Neuronal stem cell (in vitro differentiated cells): ENCODE measurements around the gene PARN.
A peak's percentile ranks its signal among the peaks of the same experiment; 100 is the strongest.

ENCODE experiments used
- DNase-seq: peaks from one replicate; pipeline ENCODE4 v3.0.0-alpha.2; 2013; ENCODE audit warnings: low spot score
- H2AFZ ChIP-seq: one replicate; pipeline ENCODE4 v1.6.1; 2013; ENCODE audit warnings: mild to moderate bottlenecking, low read length, inconsistent platforms
- H2AK5ac ChIP-seq: 2 replicates; pipeline ENCODE4 v1.6.1; 2013; ENCODE audit warnings: low read depth, mild to moderate bottlenecking, inconsistent platforms, low read length, moderate library complexity, mixed read lengths
- H2BK120ac ChIP-seq: 2 replicates; pipeline ENCODE4 v1.6.1; 2013; ENCODE audit warnings: low read depth, mild to moderate bottlenecking, inconsistent platforms, low read length, moderate library complexity, mixed read lengths
- H2BK12ac ChIP-seq: one replicate; pipeline ENCODE4 v1.6.1; 2013; ENCODE audit warnings: low read length, inconsistent platforms
- H2BK15ac ChIP-seq: 2 replicates; pipeline ENCODE4 v1.6.1; 2013; ENCODE audit warnings: mild to moderate bottlenecking, low read length, inconsistent platforms, mixed read lengths
- H2BK5ac ChIP-seq: one replicate; pipeline ENCODE4 v1.6.1; 2013; ENCODE audit warnings: inconsistent platforms, mild to moderate bottlenecking, low read length, moderate library complexity
- H3K14ac ChIP-seq: one replicate; pipeline ENCODE4 v1.6.1; 2013; ENCODE audit warnings: low read length, inconsistent platforms
- H3K18ac ChIP-seq: 2 replicates; pipeline ENCODE4 v1.6.1; 2013; ENCODE audit warnings: low read length, inconsistent platforms
- H3K23ac ChIP-seq: 2 replicates; pipeline ENCODE4 v1.6.1; 2013; ENCODE audit warnings: low read depth, mild to moderate bottlenecking, mixed read lengths, low read length, inconsistent platforms; ENCODE audit not compliant: poor library complexity
- H3K27ac ChIP-seq: replicated peaks from 3 replicates; pipeline ENCODE4 v1.5.1; 2013; ENCODE audit warnings: low read length, inconsistent platforms
- H3K27me3 ChIP-seq, 3 experiments: 2 replicates each; pipeline ENCODE4 v1.6.1; 2013; ENCODE audit warnings: low read length in 3 of 3, mild to moderate bottlenecking in 2 of 3, inconsistent platforms in 1 of 3, low read depth in 1 of 3, mixed read lengths in 1 of 3, moderate library complexity in 1 of 3; ENCODE audit not compliant: control insufficient read depth in 3 of 3, insufficient read depth in 3 of 3
- H3K36me3 ChIP-seq, 2 donors: replicated peaks in 1 of 2; 2 replicates each; pipeline ENCODE4 v1.6.1; 2013; ENCODE audit warnings: low read length in 2 of 2; ENCODE audit not compliant: control insufficient read depth in 2 of 2, insufficient read depth in 2 of 2
- H3K4ac ChIP-seq: 2 replicates; pipeline ENCODE4 v1.6.1; 2013; ENCODE audit warnings: inconsistent platforms, mild to moderate bottlenecking, low read length, moderate library complexity
- H3K4me1 ChIP-seq, 2 donors: 1 replicate in 1 of 2; 2 replicates in 1 of 2; pipeline ENCODE4 v1.6.1; 2013; ENCODE audit warnings: low read length in 2 of 2, low read depth in 1 of 2; ENCODE audit not compliant: control insufficient read depth in 2 of 2, insufficient read depth in 1 of 2
- H3K4me2 ChIP-seq: one replicate; pipeline ENCODE4 v1.6.1; 2013; ENCODE audit warnings: mild to moderate bottlenecking, low read length, inconsistent platforms; ENCODE audit not compliant: insufficient read depth, poor library complexity, severe bottlenecking
- H3K4me3 ChIP-seq, 2 donors: 2 replicates each; pipeline ENCODE4 v1.5.1; 2013; ENCODE audit warnings: low read length in 2 of 2, mild to moderate bottlenecking in 2 of 2, inconsistent platforms in 1 of 2, moderate library complexity in 1 of 2
- H3K79me1 ChIP-seq: one replicate; pipeline ENCODE4 v1.6.1; 2013; ENCODE audit warnings: low read depth, mild to moderate bottlenecking, inconsistent platforms, low read length, moderate library complexity
- H3K9ac ChIP-seq: one replicate; pipeline ENCODE4 v1.6.1; 2013; ENCODE audit warnings: mild to moderate bottlenecking, low read depth, low read length, inconsistent platforms; ENCODE audit not compliant: poor library complexity
- H3K9me3 ChIP-seq, 2 donors: replicated peaks in 1 of 2; 2 replicates each; pipeline versions ENCODE3 to v1.6.1; 2013; ENCODE audit warnings: low read length in 2 of 2, mild to moderate bottlenecking in 2 of 2, inconsistent platforms in 1 of 2, low read depth in 1 of 2, mixed read lengths in 1 of 2, moderate library complexity in 1 of 2; ENCODE audit not compliant: control insufficient read depth in 2 of 2, insufficient read depth in 1 of 2
- H4K8ac ChIP-seq: one replicate; pipeline ENCODE4 v1.6.1; 2013; ENCODE audit warnings: low read depth, mild to moderate bottlenecking, inconsistent platforms, low read length, moderate library complexity
- H4K91ac ChIP-seq: one replicate; pipeline ENCODE4 v1.6.1; 2013; ENCODE audit warnings: low read length, low read depth, mild to moderate bottlenecking, inconsistent platforms; ENCODE audit not compliant: poor library complexity
- WGBS, 2 donors: extraction: QIAGEN DNeasy Blood & Tissue Kit; methylation state at CpG; one replicate each; pipeline ENCODE4 v1.1.7; 2013; ENCODE audit warnings: missing lambda C conversion rate in 2 of 2, mixed read lengths in 1 of 2; ENCODE audit not compliant: insufficient read length in 2 of 2, insufficient replicate concordance in 1 of 2; ENCODE audit errors: extremely low coverage in 2 of 2; 5-methylcytosine and 5-hydroxymethylcytosine counted together

PARN gene

GRCh38 chr16:14418795-14419225, 211.2 kb downstream of the PARN start:
- WGBS, 2 donors: no CpG with 5 or more reads among the region's 6 CpGs
- no peak overlapping the region for H3K14ac ChIP-seq
- H3K18ac ChIP-seq: no peak overlapping the region
- peaks cover 1% of the 10 kb centered on the region for H3K79me1 ChIP-seq
- no peak overlapping the region for H3K27ac ChIP-seq
- no peak overlapping the region for H2BK5ac ChIP-seq
- H4K91ac ChIP-seq: no peak overlapping the region
- no peak for DNase-seq
- no peaks in the 10 kb centered on the region for H3K36me3 ChIP-seq
- H4K8ac ChIP-seq: no peak overlapping the region
- H2BK15ac ChIP-seq: no peak overlapping the region
- H3K9me3 ChIP-seq: no peaks in the 10 kb centered on the region
- H3K4me1 ChIP-seq: peaks cover 0 to 5% of the 10 kb centered on the region in 2 donors
- no peak overlapping the region for H2AK5ac ChIP-seq
- no peak overlapping the region for H2BK12ac ChIP-seq
- H2BK120ac ChIP-seq: no peak overlapping the region
- no peak overlapping the region for H3K23ac ChIP-seq
- no peak overlapping the region for H2AFZ ChIP-seq
- no peak overlapping the region for H3K9ac ChIP-seq
- H3K4ac ChIP-seq: no peak overlapping the region
- H3K4me3 ChIP-seq: no peak overlapping the region
- H3K27me3 ChIP-seq: no peaks in the 10 kb centered on the region
- H3K4me2 ChIP-seq: no peak overlapping the region

GRCh38 chr16:14416184-14416583, 213.9 kb downstream of the PARN start:
- H3K27me3 ChIP-seq: no peaks in the 10 kb centered on the region
- no peak overlapping the region for H2BK15ac ChIP-seq
- DNase-seq: no peak

GRCh38 chr16:14415291-14415690, 214.8 kb downstream of the PARN start:
- Histone ChIP-seq H2BK12ac (no peak overlapping the region), H4K91ac (no peak overlapping the region), H2AFZ (peak overlapping the region; percentile 35), H3K27ac (no peak overlapping the region), H3K79me1 (no peaks in the 10 kb centered on the region), H2BK5ac (no peak overlapping the region), H3K4me2 (no peak overlapping the region), H3K4me3 (no peak overlapping the region), H3K9me3 (no peaks in the 10 kb centered on the region), H3K18ac (no peak overlapping the region), H3K9ac (no peak overlapping the region), H2BK15ac (no peak overlapping the region), H3K4ac (no peak overlapping the region), H4K8ac (no peak overlapping the region), H3K4me1 (no peaks in the 10 kb centered on the region), H3K23ac (no peak overlapping the region), H3K27me3 (no peaks in the 10 kb centered on the region), H2AK5ac (no peak overlapping the region), H2BK120ac (no peak overlapping the region), H3K36me3 (no peaks in the 10 kb centered on the region), H3K14ac (no peak overlapping the region)
- no peak for DNase-seq
- no CpG with 5 or more reads among the region's 7 CpGs for WGBS, 2 donors

More at GRCh38 chr16:14416184-14416583, 213.9 kb downstream of the PARN start:
- no peak overlapping the region for H2BK12ac ChIP-seq
- no peak overlapping the region for H3K23ac ChIP-seq
- H4K91ac ChIP-seq: no peak overlapping the region
- H2AFZ ChIP-seq: no peak overlapping the region
- peaks cover 1% of the 10 kb centered on the region for H3K79me1 ChIP-seq
- no peak overlapping the region for H3K4ac ChIP-seq
- H2BK5ac ChIP-seq: no peak overlapping the region
- no peaks in the 10 kb centered on the region for H3K9me3 ChIP-seq
- H3K14ac ChIP-seq: no peak overlapping the region
- H3K9ac ChIP-seq: no peak overlapping the region
- peaks cover 0 to 5% of the 10 kb centered on the region in 2 donors for H3K4me1 ChIP-seq
- no peaks in the 10 kb centered on the region for H3K36me3 ChIP-seq
- H3K4me2 ChIP-seq: no peak overlapping the region
- H4K8ac ChIP-seq: no peak overlapping the region
- no peak overlapping the region for H2BK120ac ChIP-seq
- WGBS, 2 donors: no CpG with 5 or more reads among the region's 3 CpGs
- no peak overlapping the region for H3K18ac ChIP-seq
- H3K27ac ChIP-seq: no peak overlapping the region
- no peak overlapping the region for H2AK5ac ChIP-seq
- no peak overlapping the region for H3K4me3 ChIP-seq

GRCh38 chr16:14409563-14409962, 220.5 kb downstream of the PARN start:
- no peaks in the 10 kb centered on the region for H3K36me3 ChIP-seq
- no peak overlapping the region for H3K4me3 ChIP-seq
- H3K27me3 ChIP-seq: no peaks in the 10 kb centered on the region
- H2BK120ac ChIP-seq: no peak overlapping the region
- peak overlapping the region; percentile 37 for H2AK5ac ChIP-seq
- H3K9ac ChIP-seq: no peak overlapping the region
- H3K23ac ChIP-seq: no peak overlapping the region
- H4K91ac ChIP-seq: no peak overlapping the region
- no peak overlapping the region for H2BK12ac ChIP-seq
- H2BK5ac ChIP-seq: no peak overlapping the region
- no CpG with 5 or more reads among the region's 5 CpGs for WGBS, 2 donors
- H2BK15ac ChIP-seq: no peak overlapping the region
- H3K18ac ChIP-seq: no peak overlapping the region
- H2AFZ ChIP-seq: no peak overlapping the region
- DNase-seq: no peak
- no peaks in the 10 kb centered on the region for H3K79me1 ChIP-seq
- no peaks in the 10 kb centered on the region for H3K4me1 ChIP-seq
- no peaks in the 10 kb centered on the region for H3K9me3 ChIP-seq
- no peak overlapping the region for H3K27ac ChIP-seq
- no peak overlapping the region for H3K4ac ChIP-seq
- H3K4me2 ChIP-seq: no peak overlapping the region
- no peak overlapping the region for H4K8ac ChIP-seq
- H3K14ac ChIP-seq: no peak overlapping the region
